HCT116 (cell line): Measurements from ENCODE around the gene ITGAV. TPM values are rescaled to one million over a fixed set of nuclear protein-coding genes. Genes with fewer than 3 reads are reported as not detected.

Experiments
- ATAC-seq: fragments of 200-7000 bp; cut with Tn5 transposase; 2 replicates; pipeline ENCODE4 v1.9.1; 2020; ENCODE audit warnings: mild to moderate bottlenecking, moderate library complexity
- BruUV-seq: library from RNA; stranded (reverse); fragments of 400-500 nt; replicated peaks from 2 replicates; lab custom pipeline; 2021; lab: Mats Ljungman, UMichigan
- CTCF ChIA-PET: fragments of 300-600 bp; sonication (Branson Sonifier 250); formaldehyde crosslinking; loops from one replicate; lab custom pipeline; 2021; ENCODE audit warnings: antibody characterized with exemption; lab: Charles Lee
- POLR2A ChIA-PET: fragments of 300-600, 350-600 bp; sonication (Branson Sonifier 250); formaldehyde crosslinking; loops from one replicate; lab custom pipeline; 2021; ENCODE audit warnings: antibody characterized with exemption; lab: Charles Lee
- RAD21 ChIA-PET, 2 experiments: fragments of 300-600 bp; sonication (Branson Sonifier 250); formaldehyde crosslinking; loops; one replicate each; lab custom pipeline; 2023; ENCODE audit warnings: low total read pairs in 2 of 2; ENCODE audit not compliant: uncharacterized antibody in 2 of 2, unreplicated experiment in 2 of 2, low non-redundant PET in 1 of 2; lab: Charles Lee
- DNase-seq: peaks from one replicate; pipeline ENCODE4 v3.0.0-alpha.2; 2010; ENCODE audit warnings: low read depth, low spot score
- H2AFZ ChIP-seq: fragments of 200-600 bp; shearing (Covaris generic), sonication (generic); 2 replicates; pipeline ENCODE4 v1.6.1; 2017; ENCODE audit warnings: low read depth, mixed run types, mixed read lengths, antibody characterized with exemption, low read length; ENCODE audit not compliant: poor library complexity, severe bottlenecking
- H3K27ac ChIP-seq: 2 replicates; pipeline ENCODE4 v1.5.1; 2012; ENCODE audit warnings: low read depth, low read length
- H3K27me3 ChIP-seq: fragments of 200-600 bp; sonication (generic); 2 replicates; pipeline ENCODE4 v1.6.1; 2016; ENCODE audit warnings: mixed run types, low read length, mixed read lengths; ENCODE audit not compliant: insufficient read depth
- H3K36me3 ChIP-seq, 2 experiments: fragments of 200-500 bp in 1 of 2; fragments of 200-600 bp in 1 of 2; sonication (Bioruptor generic) in 1 of 2; sonication (generic) in 1 of 2; 2 replicates each; pipeline versions ENCODE4 v1.5.1 to v1.6.1; 2014 to 2016; ENCODE audit warnings: low read length in 2 of 2, inconsistent platforms in 1 of 2, mixed read lengths in 1 of 2, mixed run types in 1 of 2; ENCODE audit not compliant: insufficient read depth in 2 of 2, control insufficient read depth in 1 of 2
- H3K4me1 ChIP-seq, 2 experiments: fragments of 200-600 bp in 1 of 2; sonication (generic) in 1 of 2; 2 replicates each; pipeline versions ENCODE4 v1.5.1 to v1.6.1; 2012 to 2017; ENCODE audit warnings: low read length in 2 of 2, inconsistent platforms in 1 of 2, mild to moderate bottlenecking in 1 of 2, mixed read lengths in 1 of 2, mixed run types in 1 of 2, moderate library complexity in 1 of 2; ENCODE audit not compliant: insufficient read depth in 2 of 2, control insufficient read depth in 1 of 2
- H3K4me2 ChIP-seq: fragments of 200-600 bp; sonication (generic); 2 replicates; pipeline ENCODE4 v1.6.1; 2017; ENCODE audit warnings: mixed run types, low read length, mixed read lengths
- H3K4me3 ChIP-seq, 2 experiments: fragments of 200-600 bp in 1 of 2; sonication (generic) in 1 of 2; replicated peaks in 1 of 2; 2 replicates each; pipeline ENCODE4 v1.5.1; 2011 to 2016; ENCODE audit warnings: low read length in 2 of 2, control low read depth in 1 of 2, low read depth in 1 of 2, mild to moderate bottlenecking in 1 of 2, mixed read lengths in 1 of 2, mixed run types in 1 of 2
- H3K79me2 ChIP-seq: fragments of 200-600 bp; sonication (generic); 2 replicates; pipeline ENCODE4 v1.6.1; 2017; ENCODE audit warnings: mild to moderate bottlenecking, mixed run types, low read length, moderate library complexity, mixed read lengths; ENCODE audit not compliant: insufficient read depth
- H3K9ac ChIP-seq: fragments of 200-600 bp; sonication (generic); 2 replicates; pipeline ENCODE4 v1.6.1; 2016; ENCODE audit warnings: low read length, mixed read lengths
- H3K9me2 ChIP-seq: fragments of 200-600 bp; sonication (generic), shearing (Covaris generic); 2 replicates; pipeline ENCODE4 v1.6.1; 2017; ENCODE audit warnings: mixed run types, mild to moderate bottlenecking, moderate library complexity; ENCODE audit not compliant: insufficient read depth
- H3K9me3 ChIP-seq, 2 experiments: fragments of 200-500 bp in 1 of 2; fragments of 200-600 bp in 1 of 2; sonication (Bioruptor generic) in 1 of 2; sonication (generic) in 1 of 2; 2 replicates each; pipeline ENCODE4 v1.6.1; 2014 to 2017; ENCODE audit warnings: low read length in 2 of 2, mixed read lengths in 2 of 2, inconsistent platforms in 1 of 2, low read depth in 1 of 2, mild to moderate bottlenecking in 1 of 2, mixed run types in 1 of 2, moderate library complexity in 1 of 2; ENCODE audit not compliant: control insufficient read depth in 1 of 2, insufficient read depth in 1 of 2
- H4K20me1 ChIP-seq: fragments of 200-600 bp; sonication (generic), shearing (Covaris generic); 2 replicates; pipeline ENCODE4 v1.6.1; 2017; ENCODE audit warnings: mixed run types, mild to moderate bottlenecking, moderate library complexity; ENCODE audit not compliant: insufficient read depth
- CBX3 ChIP-seq: IDR thresholded peaks from 2 replicates; pipeline ENCODE4 v1.6.1; 2012; ENCODE audit warnings: low read depth
- EGR1 ChIP-seq: IDR thresholded peaks from 2 replicates; pipeline ENCODE4 v1.6.1; 2012; ENCODE audit warnings: low read depth
- ELF1 ChIP-seq: IDR thresholded peaks from 2 replicates; pipeline ENCODE4 v1.6.1; 2012; ENCODE audit warnings: low read depth, borderline replicate concordance
- EZH2phosphoT487 ChIP-seq: fragments of 200-600 bp; IDR thresholded peaks from 2 replicates; pipeline ENCODE4 v1.6.1; 2018; ENCODE audit warnings: antibody characterized with exemption, borderline replicate concordance
- FOSL1 ChIP-seq: IDR thresholded peaks from 2 replicates; pipeline ENCODE4 v1.6.1; 2012; ENCODE audit warnings: low read depth
- JUND ChIP-seq: IDR thresholded peaks from 2 replicates; pipeline ENCODE4 v1.6.1; 2012
- MAX ChIP-seq: IDR thresholded peaks from 2 replicates; pipeline ENCODE4 v1.6.1; 2012
- POLR2A ChIP-seq: IDR thresholded peaks from 2 replicates; pipeline ENCODE4 v1.7.0; 2011; ENCODE audit warnings: borderline replicate concordance; ENCODE audit not compliant: insufficient read depth, insufficient read length; ENCODE audit errors: extremely low read depth
- POLR2AphosphoS5 ChIP-seq: IDR thresholded peaks from 2 replicates; pipeline ENCODE4 v1.6.1; 2011; ENCODE audit warnings: mild to moderate bottlenecking, low read depth, low read length, moderate library complexity
- RAD21 ChIP-seq: IDR thresholded peaks from 2 replicates; pipeline ENCODE4 v1.6.1; 2012; ENCODE audit warnings: low read depth, mild to moderate bottlenecking
- SIN3A ChIP-seq: IDR thresholded peaks from 2 replicates; pipeline ENCODE4 v1.6.1; 2012; ENCODE audit warnings: low read depth
- SP1 ChIP-seq: IDR thresholded peaks from 2 replicates; pipeline ENCODE4 v1.6.1; 2012; ENCODE audit warnings: low read depth
- SRF ChIP-seq: IDR thresholded peaks from 2 replicates; pipeline ENCODE4 v1.6.1; 2012; ENCODE audit warnings: low read depth
- TCF7L2 ChIP-seq: IDR thresholded peaks from 2 replicates; pipeline ENCODE4 v1.7.0; 2011; ENCODE audit warnings: borderline replicate concordance, inconsistent platforms; ENCODE audit not compliant: insufficient read depth, insufficient read length; ENCODE audit errors: extremely low read depth
- ZFX ChIP-seq: fragments of 450-650 bp; IDR thresholded peaks from 2 replicates; pipeline ENCODE4 v1.6.1; 2017
- intact Hi-C: fragments of 100-400 bp; cut with micrococcal nuclease; formaldehyde crosslinking; loops from 2 replicates; pipeline ENCODE4 v1.10.0; 2022
- total RNA-seq: library from RNA; stranded (reverse); gene quantifications from one replicate; pipeline ENCODE4 v1.2.1, GENCODE V29; 2021; ENCODE audit not compliant: unreplicated experiment
- TF ChIP-seq, protein P1 (sequence below): IDR thresholded peaks from 2 replicates; pipeline ENCODE4 v1.6.1; 2012
- TF ChIP-seq, protein P2 (sequence below): IDR thresholded peaks from 2 replicates; pipeline ENCODE4 v1.6.1; 2011; ENCODE audit warnings: mild to moderate bottlenecking, low read length, moderate library complexity; ENCODE audit not compliant: insufficient replicate concordance; ENCODE audit errors: extremely low read depth

Gene ITGAV
- total RNA-seq, 1 experiment from 2014 or later: 36.3 TPM

- Histone ChIP-seq H3K9me3 (no peaks in the 10 kb centered on the region), H2AFZ (no peak overlapping the region), H3K4me2 (no peak overlapping the region), H3K9ac (no peak overlapping the region), H3K4me1 (no peaks in the 10 kb centered on the region), H3K79me2 (no peaks in the 10 kb centered on the region), H4K20me1 (no peaks in the 10 kb centered on the region), H3K4me3 (no peak overlapping the region), H3K27me3 (no peaks in the 10 kb centered on the region), H3K36me3 (no peaks in the 10 kb centered on the region), H3K27ac (no peak overlapping the region), H3K9me2 (no peaks in the 10 kb centered on the region)
- intact Hi-C loops: no loop called here
- ChIA-PET POLR2A (no interaction called here), RAD21 (no interaction called here), CTCF (no interaction called here)
- TF ChIP-seq TCF7L2 (no peak), ZFX (no peak), POLR2A (no peak), SP1 (no peak), CBX3 (no peak), MAX (no peak)
- no peak for DNase-seq
- no TSS peak for BruUV-seq
- ATAC-seq: no peak
Measured at GRCh38 chr2:186713691-186714090, 123.8 kb downstream of the ITGAV start.

GRCh38 chr2:186714611-186715010 is 124.8 kb downstream of the ITGAV start:
- ATAC-seq (no peak), DNase-seq (no peak)
- H3K27ac ChIP-seq: no peak overlapping the region
- CTCF ChIA-PET: no interaction called here
- H3K79me2 ChIP-seq: no peaks in the 10 kb centered on the region
- no peaks in the 10 kb centered on the region for H3K9me3 ChIP-seq
- no peaks in the 10 kb centered on the region for H3K27me3 ChIP-seq
- RAD21 ChIA-PET: no interaction called here
- H3K4me3 ChIP-seq: no peak overlapping the region
- no peak overlapping the region for H3K9ac ChIP-seq
- no TSS peak for BruUV-seq
- no peaks in the 10 kb centered on the region for H3K9me2 ChIP-seq
- no peaks in the 10 kb centered on the region for H3K4me1 ChIP-seq
- intact Hi-C loops: no loop called here
- POLR2A ChIA-PET: no interaction called here
- H3K36me3 ChIP-seq: no peaks in the 10 kb centered on the region
- no peaks in the 10 kb centered on the region for H4K20me1 ChIP-seq
- no peak overlapping the region for H3K4me2 ChIP-seq
- no peak overlapping the region for H2AFZ ChIP-seq
- TF ChIP-seq MAX (no peak), RAD21 (no peak), JUND (no peak), SRF (no peak), CBX3 (no peak), SP1 (no peak), EGR1 (no peak), EZH2phosphoT487 (no peak), TCF7L2 (no peak), ELF1 (no peak), POLR2AphosphoS5 (no peak), FOSL1 (no peak), SIN3A (no peak)
- TF ChIP-seq, protein P1, sequence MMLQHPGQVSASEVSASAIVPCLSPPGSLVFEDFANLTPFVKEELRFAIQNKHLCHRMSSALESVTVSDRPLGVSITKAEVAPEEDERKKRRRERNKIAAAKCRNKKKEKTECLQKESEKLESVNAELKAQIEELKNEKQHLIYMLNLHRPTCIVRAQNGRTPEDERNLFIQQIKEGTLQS: no peak
- TF ChIP-seq, protein P2, sequence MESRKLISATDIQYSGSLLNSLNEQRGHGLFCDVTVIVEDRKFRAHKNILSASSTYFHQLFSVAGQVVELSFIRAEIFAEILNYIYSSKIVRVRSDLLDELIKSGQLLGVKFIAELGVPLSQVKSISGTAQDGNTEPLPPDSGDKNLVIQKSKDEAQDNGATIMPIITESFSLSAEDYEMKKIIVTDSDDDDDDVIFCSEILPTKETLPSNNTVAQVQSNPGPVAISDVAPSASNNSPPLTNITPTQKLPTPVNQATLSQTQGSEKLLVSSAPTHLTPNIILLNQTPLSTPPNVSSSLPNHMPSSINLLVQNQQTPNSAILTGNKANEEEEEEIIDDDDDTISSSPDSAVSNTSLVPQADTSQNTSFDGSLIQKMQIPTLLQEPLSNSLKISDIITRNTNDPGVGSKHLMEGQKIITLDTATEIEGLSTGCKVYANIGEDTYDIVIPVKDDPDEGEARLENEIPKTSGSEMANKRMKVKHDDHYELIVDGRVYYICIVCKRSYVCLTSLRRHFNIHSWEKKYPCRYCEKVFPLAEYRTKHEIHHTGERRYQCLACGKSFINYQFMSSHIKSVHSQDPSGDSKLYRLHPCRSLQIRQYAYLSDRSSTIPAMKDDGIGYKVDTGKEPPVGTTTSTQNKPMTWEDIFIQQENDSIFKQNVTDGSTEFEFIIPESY: no peak
